NB4 (cell line): ENCODE results near the gene DDAH1.

Experiments
- DNase-seq: peaks from one replicate; pipeline ENCODE4 v3.0.0; 2010; ENCODE audit warnings: low read depth
- H3K4me3 ChIP-seq: one replicate; pipeline ENCODE4 v1.5.1; 2011; ENCODE audit warnings: mild to moderate bottlenecking, low read depth, low read length, moderate library complexity
- MYC ChIP-seq: IDR thresholded peaks from 2 replicates; pipeline ENCODE4 v1.6.1; 2011; ENCODE audit warnings: low read depth, low read length
- POLR2A ChIP-seq: IDR thresholded peaks from 2 replicates; pipeline ENCODE4 v1.6.1; 2011; ENCODE audit warnings: mild to moderate bottlenecking; ENCODE audit not compliant: insufficient read length; ENCODE audit errors: extremely low read depth
- TF ChIP-seq, protein P1 (sequence below): IDR thresholded peaks from 2 replicates; pipeline ENCODE4 v1.6.1; 2011; ENCODE audit warnings: low read depth, low read length
- TF ChIP-seq, protein P2 (sequence below): IDR thresholded peaks from one replicate; pipeline ENCODE4 v1.5.1; 2012; ENCODE audit warnings: low read depth, low read length

Gene DDAH1

DNA sequence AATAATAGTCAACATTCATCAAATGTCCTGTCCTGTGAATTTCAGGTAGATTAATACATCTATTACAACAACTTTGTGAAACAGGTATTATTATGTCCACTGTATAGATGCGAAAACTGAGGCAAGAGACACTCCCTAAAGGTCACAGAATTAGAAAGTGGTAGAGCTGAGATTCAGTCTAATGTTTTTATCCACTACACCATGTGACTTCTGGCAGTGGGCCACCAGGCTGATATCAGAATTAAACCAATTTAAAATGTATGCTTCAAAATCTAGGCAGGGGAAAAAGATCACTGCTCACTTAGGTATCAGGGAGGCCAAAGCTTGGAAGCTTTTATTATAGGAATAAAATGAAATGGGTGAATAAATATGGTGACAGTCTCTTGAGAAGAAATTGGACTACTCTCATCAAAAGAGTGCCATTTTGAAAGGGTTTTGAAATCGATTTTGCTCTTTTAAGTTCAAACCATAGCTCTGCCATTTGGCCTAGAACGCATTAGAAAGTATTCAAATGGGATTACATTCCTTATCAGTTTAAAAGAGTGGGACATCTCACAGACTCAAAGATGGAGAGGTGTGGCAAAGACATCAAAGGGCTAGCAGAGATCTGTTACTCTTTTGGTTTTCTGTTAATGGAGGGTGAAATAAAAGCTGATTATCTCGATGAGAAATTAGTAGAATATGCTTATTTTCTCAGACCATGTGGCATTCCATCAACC is 1.9 kb downstream of the DDAH1 start:
- no peak overlapping the region for H3K4me3 ChIP-seq
- DNase-seq: no peak

DNA sequence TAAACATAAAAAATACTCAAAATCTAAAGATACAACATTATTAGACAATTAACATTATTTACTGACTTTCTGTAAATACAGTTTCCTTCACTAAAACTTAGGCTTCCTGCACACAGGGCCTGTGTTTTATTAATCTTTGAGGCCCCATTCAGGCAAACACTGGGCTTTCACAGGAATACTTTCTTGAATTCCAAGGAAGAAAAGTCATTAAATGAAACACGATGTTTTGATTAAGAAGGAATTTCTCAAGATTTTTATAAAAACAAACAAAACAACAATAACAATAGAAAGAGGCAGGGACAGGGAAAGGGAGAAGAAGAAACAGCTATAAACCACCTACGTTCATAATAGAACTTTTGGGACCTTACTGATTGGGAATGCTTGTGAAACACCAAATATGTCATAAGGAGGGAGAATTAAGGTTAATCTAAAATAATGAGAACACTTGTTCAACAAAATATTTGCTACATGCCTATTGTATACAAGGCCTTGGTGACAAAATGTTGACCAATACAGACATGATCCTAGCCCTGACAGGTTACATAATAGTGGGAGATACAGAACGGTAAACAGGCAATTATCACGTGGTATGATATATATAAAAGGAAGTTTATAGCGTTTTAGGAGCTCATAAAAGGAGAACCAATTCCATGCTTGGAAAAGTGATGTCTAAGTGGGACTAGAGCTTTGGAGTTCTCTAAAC is 3.6 kb downstream of the DDAH1 start:
- H3K4me3 ChIP-seq: no peak overlapping the region
- no peak for DNase-seq
- TF ChIP-seq POLR2A: no peak
- TF ChIP-seq, protein P1, sequence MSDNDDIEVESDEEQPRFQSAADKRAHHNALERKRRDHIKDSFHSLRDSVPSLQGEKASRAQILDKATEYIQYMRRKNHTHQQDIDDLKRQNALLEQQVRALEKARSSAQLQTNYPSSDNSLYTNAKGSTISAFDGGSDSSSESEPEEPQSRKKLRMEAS: no peak
- TF ChIP-seq, protein P2, sequence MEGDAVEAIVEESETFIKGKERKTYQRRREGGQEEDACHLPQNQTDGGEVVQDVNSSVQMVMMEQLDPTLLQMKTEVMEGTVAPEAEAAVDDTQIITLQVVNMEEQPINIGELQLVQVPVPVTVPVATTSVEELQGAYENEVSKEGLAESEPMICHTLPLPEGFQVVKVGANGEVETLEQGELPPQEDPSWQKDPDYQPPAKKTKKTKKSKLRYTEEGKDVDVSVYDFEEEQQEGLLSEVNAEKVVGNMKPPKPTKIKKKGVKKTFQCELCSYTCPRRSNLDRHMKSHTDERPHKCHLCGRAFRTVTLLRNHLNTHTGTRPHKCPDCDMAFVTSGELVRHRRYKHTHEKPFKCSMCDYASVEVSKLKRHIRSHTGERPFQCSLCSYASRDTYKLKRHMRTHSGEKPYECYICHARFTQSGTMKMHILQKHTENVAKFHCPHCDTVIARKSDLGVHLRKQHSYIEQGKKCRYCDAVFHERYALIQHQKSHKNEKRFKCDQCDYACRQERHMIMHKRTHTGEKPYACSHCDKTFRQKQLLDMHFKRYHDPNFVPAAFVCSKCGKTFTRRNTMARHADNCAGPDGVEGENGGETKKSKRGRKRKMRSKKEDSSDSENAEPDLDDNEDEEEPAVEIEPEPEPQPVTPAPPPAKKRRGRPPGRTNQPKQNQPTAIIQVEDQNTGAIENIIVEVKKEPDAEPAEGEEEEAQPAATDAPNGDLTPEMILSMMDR: no peak
- no peak for TF ChIP-seq MYC

More for the DNA sequence above, 1.9 kb downstream of the DDAH1 start:
- TF ChIP-seq, protein P1: no peak
- TF ChIP-seq, protein P2: no peak
- no peak for TF ChIP-seq POLR2A

DNA sequence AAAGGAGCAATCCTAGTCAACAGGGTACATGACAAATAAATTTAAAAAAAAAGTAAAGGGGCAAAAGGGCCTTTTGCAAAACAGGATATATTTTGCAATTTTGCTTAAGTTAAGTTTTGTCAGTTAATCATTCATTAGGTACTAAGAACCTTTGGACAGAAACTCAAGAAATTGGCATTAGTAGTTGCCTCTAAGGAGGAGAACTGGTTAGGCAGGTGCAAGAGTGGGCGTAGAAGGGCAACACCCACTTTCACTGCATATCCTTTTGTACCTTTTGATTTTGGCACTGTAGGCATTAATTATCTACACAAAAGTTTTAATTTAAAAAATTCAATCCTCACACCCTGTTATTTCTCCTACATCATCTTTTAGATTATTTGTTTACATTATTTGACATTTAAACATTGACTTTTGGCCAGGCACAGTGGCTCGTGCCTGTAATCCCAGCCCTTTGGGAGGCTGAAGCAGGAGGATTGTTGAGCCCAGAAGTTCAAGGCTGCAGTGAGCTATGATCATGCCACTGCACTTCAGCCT is 4.3 kb downstream of the DDAH1 start:
- no peak for DNase-seq
- no peak overlapping the region for H3K4me3 ChIP-seq
- TF ChIP-seq POLR2A (no peak), MYC (no peak)
- TF ChIP-seq, protein P1: no peak
- TF ChIP-seq, protein P2: no peak

DNA sequence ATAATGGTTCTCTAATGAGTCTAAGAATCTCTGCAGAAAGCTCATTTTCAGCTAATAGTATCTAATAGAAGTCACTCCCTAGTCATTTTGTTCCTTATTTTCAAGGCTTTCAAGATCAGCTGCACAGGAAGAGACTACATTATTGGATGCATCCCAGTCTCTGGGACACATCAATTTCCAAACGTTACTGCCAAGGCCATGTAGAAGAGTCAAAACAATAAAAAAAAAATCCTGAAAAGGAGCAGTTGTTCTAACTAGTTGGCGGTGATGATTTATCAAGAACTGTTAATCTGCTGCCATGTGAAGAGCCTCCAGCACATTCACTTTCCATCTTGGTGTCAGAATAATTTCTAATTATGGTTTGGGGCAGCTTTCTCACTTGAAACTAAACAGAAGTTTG is 5.7 kb downstream of the DDAH1 start:
- no peak for DNase-seq
- no peak overlapping the region for H3K4me3 ChIP-seq
- TF ChIP-seq, protein P1: no peak
- no peak for TF ChIP-seq POLR2A
- TF ChIP-seq MYC: no peak
- TF ChIP-seq, protein P2: no peak

DNA sequence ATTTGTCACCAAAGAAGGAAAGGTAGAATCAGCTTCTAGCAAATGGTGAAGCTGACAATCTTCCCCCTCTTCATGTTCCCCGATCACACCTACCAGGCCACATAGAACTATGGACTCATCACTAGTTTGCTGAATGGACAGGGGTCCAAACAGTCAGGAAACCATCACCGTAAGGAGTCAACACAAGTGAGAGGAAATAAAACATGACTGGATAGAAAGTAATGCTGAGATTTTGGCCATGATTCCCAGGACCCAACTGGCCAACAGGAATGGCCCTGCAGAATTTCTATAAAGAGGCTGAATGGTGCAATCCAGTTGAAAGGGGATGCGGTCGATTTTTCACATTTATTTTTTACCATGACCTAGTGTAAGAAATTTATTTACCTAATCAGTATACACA is 10.7 kb downstream of the DDAH1 start:
- TF ChIP-seq MYC: no peak
- no peak for TF ChIP-seq POLR2A
- TF ChIP-seq, protein P2: no peak
- no peak overlapping the region for H3K4me3 ChIP-seq

More for the DNA sequence above, 10.7 kb downstream of the DDAH1 start:
- DNase-seq: no peak
